Fibroblast of upper back skin (primary cell): ENCODE measurements around the gene CRY2.

Source experiments
- DNase-seq: peaks from one replicate; pipeline ENCODE4 v3.0.0-alpha.2; 2013

Gene CRY2

GRCh38 chr11:45850446-45850845 lies 3.2 kb downstream of the CRY2 start:
- DNase-seq: peak; percentile 68

- DNase-seq: no peak
Observed at GRCh38 chr11:45851228-45851627, 4.0 kb downstream of the CRY2 start.

- DNase-seq: no peak
Observed at GRCh38 chr11:45852018-45852711, 4.9 kb downstream of the CRY2 start.

GRCh38 chr11:45852712-45853101 lies 5.4 kb downstream of the CRY2 start:
- DNase-seq: no peak

- DNase-seq: no peak
Observed at GRCh38 chr11:45853332-45854219, 6.3 kb downstream of the CRY2 start.

GRCh38 chr11:45855308-45855707 lies 8.0 kb downstream of the CRY2 start:
- no peak for DNase-seq

- DNase-seq: peak; percentile 80
Observed at GRCh38 chr11:45856044-45856468, 8.8 kb downstream of the CRY2 start.

GRCh38 chr11:45857961-45858474 lies 10.7 kb downstream of the CRY2 start:
- peak; percentile 90 for DNase-seq

GRCh38 chr11:45858751-45859398 lies 11.6 kb downstream of the CRY2 start:
- no peak for DNase-seq

- DNase-seq: peak; percentile 98
Observed at GRCh38 chr11:45859661-45860140, 12.4 kb downstream of the CRY2 start.

- DNase-seq: no peak
Observed at GRCh38 chr11:45860348-45860747, 13.1 kb downstream of the CRY2 start.

GRCh38 chr11:45860764-45861510 lies 13.7 kb downstream of the CRY2 start:
- DNase-seq: no peak

GRCh38 chr11:45864041-45864440 lies 16.8 kb downstream of the CRY2 start:
- no peak for DNase-seq

- no peak for DNase-seq
Observed at GRCh38 chr11:45869551-45869950, 22.3 kb downstream of the CRY2 start.

GRCh38 chr11:45870706-45871105 lies 23.4 kb downstream of the CRY2 start:
- DNase-seq: no peak

GRCh38 chr11:45871638-45872037 lies 24.4 kb downstream of the CRY2 start:
- no peak for DNase-seq

GRCh38 chr11:45872651-45873356 lies 25.5 kb downstream of the CRY2 start:
- DNase-seq: peak; percentile 73

- no peak for DNase-seq
Observed at GRCh38 chr11:45876401-45876800, 29.1 kb downstream of the CRY2 start.

GRCh38 chr11:45877221-45877620 lies 29.9 kb downstream of the CRY2 start:
- no peak for DNase-seq

GRCh38 chr11:45877845-45878244 lies 30.6 kb downstream of the CRY2 start:
- no peak for DNase-seq

GRCh38 chr11:45879803-45880686 lies 32.8 kb downstream of the CRY2 start:
- DNase-seq: peak; percentile 22
